GM18951 (cell line): ENCODE measurements around the gene HPCAL1.

Experiments used
- POLR2A ChIP-seq: IDR thresholded peaks from 4 replicates; pipeline ENCODE4 v1.6.1; 2011; ENCODE audit warnings: mild to moderate bottlenecking; ENCODE audit not compliant: insufficient read length, insufficient read depth; ENCODE audit errors: extremely low read depth
- in situ Hi-C: fragments of 300-500 bp; cut with MboI; formaldehyde crosslinking; loops from one replicate; pipeline ENCODE4 v1.12.0; 2022; ENCODE audit warnings: low sequenced_read_pairs, mixed read lengths, inconsistent platforms; ENCODE audit not compliant: unreplicated experiment

Gene HPCAL1

DNA sequence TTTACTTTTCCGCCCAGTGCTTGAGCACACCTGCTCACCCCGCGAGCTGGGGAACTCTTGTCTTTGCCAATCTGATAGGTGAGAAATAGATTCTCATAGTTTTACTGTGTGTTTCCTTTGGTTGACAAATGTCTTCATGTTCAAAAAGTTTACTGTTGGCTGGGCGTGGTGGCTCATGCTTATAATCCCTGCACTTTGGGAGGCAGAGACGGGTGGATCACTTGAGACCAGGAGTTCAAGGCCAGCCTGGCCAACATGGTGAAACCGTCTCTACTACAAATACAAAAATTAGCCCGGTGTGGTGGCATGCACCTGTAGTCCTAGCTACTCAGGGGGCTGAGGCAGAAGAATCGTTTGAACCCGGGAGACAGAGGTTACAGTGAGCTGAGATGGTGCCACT, 135.1 kb downstream of the HPCAL1 start:
- no peak for TF ChIP-seq POLR2A
- in situ Hi-C loops, result loop anchor here (10.0 to 25.0 kb wide), 3 partner anchors 163 to 626 kb away; no protein-coding TSS in a partner anchor

GRCh38 chr2:10438688-10439087, 136.0 kb downstream of the HPCAL1 start:
- peak; percentile 30 for TF ChIP-seq POLR2A
- in situ Hi-C loops, result loop anchor here (10.0 to 25.0 kb wide), 3 partner anchors 164 to 626 kb away; no protein-coding TSS in a partner anchor

DNA sequence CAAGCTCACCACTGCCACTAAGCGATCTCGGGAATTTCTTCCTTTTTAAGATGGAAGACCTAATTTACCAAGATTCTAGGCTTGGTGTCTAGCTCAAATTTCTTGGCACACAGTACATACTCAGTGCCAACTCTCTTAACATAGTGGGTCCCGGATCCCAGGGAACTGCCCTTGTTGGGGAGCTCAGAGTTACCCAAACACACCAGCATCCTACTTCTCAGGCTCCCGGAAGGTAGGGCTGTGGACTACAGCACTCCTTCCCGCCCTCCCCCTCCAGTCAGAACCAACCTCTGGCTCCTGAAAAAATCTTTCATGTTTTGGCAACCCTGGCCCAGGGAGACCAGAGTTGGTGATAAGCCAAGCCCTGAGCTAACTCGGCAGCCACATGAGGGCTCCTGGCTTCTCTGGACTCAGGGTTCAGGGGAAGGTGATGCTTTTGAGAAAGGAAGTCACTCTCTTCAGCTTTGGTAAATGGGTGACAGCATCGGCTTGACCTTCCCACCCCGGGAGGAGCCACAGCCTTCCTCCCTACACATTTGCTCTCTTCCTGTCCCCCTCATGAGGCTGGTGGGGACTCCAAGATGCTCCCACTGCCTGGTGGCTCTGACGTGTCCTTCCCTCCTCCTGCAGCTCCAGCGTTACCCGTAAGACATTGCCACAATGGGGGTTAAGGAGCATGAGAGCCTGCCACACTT, 136.6 kb downstream of the HPCAL1 start:
- no peak for TF ChIP-seq POLR2A
- in situ Hi-C loops, result loop anchor here (10.0 to 25.0 kb wide), 3 partner anchors 165 to 627 kb away; no protein-coding TSS in a partner anchor

DNA sequence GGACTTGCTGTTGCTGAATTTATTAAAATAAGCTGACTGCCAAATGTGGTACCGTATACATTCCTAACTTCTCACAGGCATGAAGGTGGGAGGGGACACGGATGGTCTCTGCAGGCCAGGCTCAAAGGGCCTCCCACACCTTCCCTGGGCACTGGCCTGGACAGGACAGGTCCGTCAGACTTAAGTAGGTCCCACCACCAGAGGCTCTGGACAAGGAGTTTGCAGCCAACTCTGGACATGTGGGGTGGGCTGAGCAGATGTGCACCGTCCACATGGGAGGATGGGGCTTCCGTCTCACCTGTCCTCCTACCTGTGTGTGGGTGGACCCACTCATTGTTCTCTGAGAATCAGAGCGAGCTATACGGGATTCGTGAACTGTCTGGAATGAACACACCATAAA, 137.3 kb downstream of the HPCAL1 start:
- in situ Hi-C loops, result loop anchor here (10.0 to 25.0 kb wide), 4 partner anchors 165 to 628 kb away; no protein-coding TSS in a partner anchor
- TF ChIP-seq POLR2A, result no peak

GRCh38 chr2:10440736-10441135, 138.0 kb downstream of the HPCAL1 start:
- TF ChIP-seq POLR2A, result no peak
- in situ Hi-C loops, result loop anchor here (10.0 to 25.0 kb wide), 2 partner anchors 224 to 628 kb away; no protein-coding TSS in a partner anchor

DNA sequence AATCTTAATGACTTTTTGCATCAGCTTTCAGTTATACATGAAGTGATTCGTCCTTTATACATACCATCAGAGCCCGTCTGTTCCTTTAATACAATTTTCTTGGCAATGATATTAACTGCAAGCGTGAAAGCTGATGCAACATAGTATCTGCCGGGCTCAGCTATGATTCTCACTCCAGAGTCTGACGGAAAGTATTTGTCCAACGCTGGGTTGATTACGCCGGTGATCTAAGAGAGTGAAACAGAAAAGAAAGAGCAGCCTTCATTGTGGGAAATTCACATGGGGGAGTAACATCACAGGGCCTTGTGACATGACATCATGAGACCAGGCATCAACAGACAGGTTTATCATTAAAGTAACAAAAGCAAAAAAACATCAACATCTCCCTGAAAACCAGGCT, 139.2 kb downstream of the HPCAL1 start:
- in situ Hi-C loops, result loop anchor here (10.0 to 25.0 kb wide), 2 partner anchors 223 to 630 kb away; no protein-coding TSS in a partner anchor
- TF ChIP-seq POLR2A, result no peak

GRCh38 chr2:10442469-10443126, 139.9 kb downstream of the HPCAL1 start:
- in situ Hi-C loops, result loop anchor here (10.0 to 25.0 kb wide), 2 partner anchors 222 to 630 kb away; no protein-coding TSS in a partner anchor

DNA sequence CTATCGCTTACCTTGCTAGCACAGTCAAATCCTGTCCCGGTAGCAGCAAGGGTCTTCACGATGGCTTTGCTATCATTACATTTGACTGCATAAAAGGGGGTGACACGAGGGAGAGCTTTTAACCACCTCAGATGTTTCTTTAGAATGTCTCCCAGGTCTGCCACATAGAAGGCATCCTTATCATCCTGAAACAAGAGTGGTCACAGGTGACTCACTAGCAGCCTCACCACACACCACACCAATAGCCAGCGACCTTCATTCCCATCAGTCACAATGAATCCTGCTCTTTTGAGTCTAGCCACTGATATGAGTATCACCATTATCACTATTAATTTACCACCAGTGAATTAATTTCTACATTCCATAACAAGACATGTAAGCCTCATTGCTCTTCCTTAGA, 141.8 kb downstream of the HPCAL1 start:
- in situ Hi-C loops, result loop anchor here (10.0 to 25.0 kb wide), 2 partner anchors 220 to 632 kb away; no protein-coding TSS in a partner anchor

GRCh38 chr2:10446631-10447030, 143.9 kb downstream of the HPCAL1 start:
- no peak for TF ChIP-seq POLR2A
- in situ Hi-C loops, result loop anchor here (10.0 to 25.0 kb wide), 2 partner anchors 218 to 634 kb away; no protein-coding TSS in a partner anchor

More for the DNA sequence above, 141.8 kb downstream of the HPCAL1 start:
- no peak for TF ChIP-seq POLR2A

- TF ChIP-seq POLR2A, result no peak
- in situ Hi-C loops, result loop anchor here (10.0 to 25.0 kb wide), 2 partner anchors 217 to 635 kb away; no protein-coding TSS in a partner anchor
Observed at GRCh38 chr2:10447300-10447894, 144.7 kb downstream of the HPCAL1 start.

GRCh38 chr2:10447895-10448575, 145.3 kb downstream of the HPCAL1 start, which contains the start of gene ODC1:
ODC1 (minus strand) TSS chr2:10448327; CDS start chr2:10445032, 3,295 bp downstream.
- peak; percentile 98 for TF ChIP-seq POLR2A
- in situ Hi-C loops, result loop anchor here (10.0 to 25.0 kb wide), 2 partner anchors 217 to 636 kb away; no protein-coding TSS in a partner anchor
